ENCODE measurements around the gene SLC9C1. TPM values are rescaled to one million over a fixed set of nuclear protein-coding genes. Genes with fewer than 3 reads are reported as not detected.
A peak's percentile ranks its signal among the peaks of the same experiment; 100 is the strongest.

SLC9C1 gene
- polyA plus RNA-seq, 1 donor (not counting 4 experiments of a cell fraction or from before 2014, with no cell fraction given), result not detected

DNA sequence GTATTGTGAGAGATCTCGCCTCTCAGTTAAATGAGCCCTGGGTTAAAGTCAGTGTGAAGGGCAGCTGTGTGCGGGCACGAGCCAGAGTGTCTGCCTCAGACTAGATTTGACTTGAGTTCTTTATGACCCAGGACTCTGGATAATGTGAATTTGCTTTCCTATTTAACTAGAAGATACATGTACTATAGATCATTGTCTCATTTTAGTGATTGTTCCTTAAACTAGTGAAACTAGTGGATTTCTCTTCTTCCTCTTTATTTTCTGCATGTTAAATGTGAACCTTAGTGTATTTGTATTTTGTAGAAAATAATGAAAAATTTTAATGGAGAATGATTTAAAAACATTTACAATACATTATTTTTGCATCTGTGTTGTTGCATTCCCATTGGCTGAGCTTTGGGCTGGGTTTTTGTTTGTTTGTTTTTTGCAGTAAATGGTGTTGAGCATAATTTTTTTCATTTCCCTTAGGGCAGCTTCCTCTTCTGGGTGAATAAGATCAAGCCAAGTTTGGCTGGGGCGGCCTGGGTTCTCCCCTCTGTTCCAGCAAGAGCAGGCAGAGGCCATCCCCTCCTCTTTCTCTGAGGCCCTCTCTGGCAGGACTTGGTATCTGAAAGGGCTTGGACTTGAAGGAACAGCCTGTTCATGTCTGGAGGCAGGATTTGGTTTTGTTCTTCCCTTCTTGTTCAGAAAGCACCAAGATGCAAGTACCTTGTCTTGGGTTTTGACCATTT lies 176.0 kb downstream of the SLC9C1 start:
- no peak overlapping the region for H2AFZ ChIP-seq (ENCODE audit: control insufficient read depth, low read length)
- H3K27ac ChIP-seq (ENCODE audit: control insufficient read depth, insufficient read depth, low read length), result no peak overlapping the region
- H3K9me3 ChIP-seq (ENCODE audit: control insufficient read depth, low read depth, low read length), result no peaks in the 10 kb centered on the region
- TF ChIP-seq, protein P1, sequence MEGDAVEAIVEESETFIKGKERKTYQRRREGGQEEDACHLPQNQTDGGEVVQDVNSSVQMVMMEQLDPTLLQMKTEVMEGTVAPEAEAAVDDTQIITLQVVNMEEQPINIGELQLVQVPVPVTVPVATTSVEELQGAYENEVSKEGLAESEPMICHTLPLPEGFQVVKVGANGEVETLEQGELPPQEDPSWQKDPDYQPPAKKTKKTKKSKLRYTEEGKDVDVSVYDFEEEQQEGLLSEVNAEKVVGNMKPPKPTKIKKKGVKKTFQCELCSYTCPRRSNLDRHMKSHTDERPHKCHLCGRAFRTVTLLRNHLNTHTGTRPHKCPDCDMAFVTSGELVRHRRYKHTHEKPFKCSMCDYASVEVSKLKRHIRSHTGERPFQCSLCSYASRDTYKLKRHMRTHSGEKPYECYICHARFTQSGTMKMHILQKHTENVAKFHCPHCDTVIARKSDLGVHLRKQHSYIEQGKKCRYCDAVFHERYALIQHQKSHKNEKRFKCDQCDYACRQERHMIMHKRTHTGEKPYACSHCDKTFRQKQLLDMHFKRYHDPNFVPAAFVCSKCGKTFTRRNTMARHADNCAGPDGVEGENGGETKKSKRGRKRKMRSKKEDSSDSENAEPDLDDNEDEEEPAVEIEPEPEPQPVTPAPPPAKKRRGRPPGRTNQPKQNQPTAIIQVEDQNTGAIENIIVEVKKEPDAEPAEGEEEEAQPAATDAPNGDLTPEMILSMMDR (optimal IDR thresholded peaks at IDR 0.05 in 1 of 3, IDR thresholded peaks at IDR 0.05 in 1 of 3, conservative IDR thresholded peaks at IDR 0.05 in 1 of 3; ENCODE audit: extremely low read depth in 1 of 3, insufficient read depth in 2 of 3, low read length in 3 of 3), result peak in 1 of 3 experiments; percentile 6
- no peak for TF ChIP-seq EZH2 (IDR thresholded peaks at IDR 0.05; ENCODE audit: low read length)
- H3K27me3 ChIP-seq (ENCODE audit: control insufficient read depth, extremely low read depth, insufficient read depth, low read length), result no peaks in the 10 kb centered on the region
- H3K4me2 ChIP-seq (ENCODE audit: control insufficient read depth, extremely low read depth, insufficient read depth, low read depth, low read length), result no peak overlapping the region
- DNase-seq (ENCODE audit: low read depth, low spot score), result no peak
- peaks cover 24 to 26% of the 10 kb centered on the region in 2 experiments for H3K36me3 ChIP-seq (ENCODE audit: control insufficient read depth in 2 of 2, extremely low read depth in 1 of 2, insufficient read depth in 2 of 2, low read length in 2 of 2)
- H3K4me1 ChIP-seq (ENCODE audit: control insufficient read depth, extremely low read depth, insufficient read depth, low read length), result no peaks in the 10 kb centered on the region
- no peaks in the 10 kb centered on the region for H3K9me1 ChIP-seq (ENCODE audit: control insufficient read depth, extremely low read depth, insufficient read depth, low read length)
- FAIRE-seq, result no peak
- dilution Hi-C loops (cut with MboI; ENCODE audit: extremely low pct_ligation_motif_present, low sequenced_read_pairs), result no loop called here
- no peak overlapping the region for H3K9ac ChIP-seq (ENCODE audit: control insufficient read depth, extremely low read depth, insufficient read depth, low read length)
- no peak overlapping the region for H3K4me3 ChIP-seq (ENCODE audit: control insufficient read depth in 2 of 3, extremely low read depth in 1 of 3, insufficient read depth in 2 of 3, low read depth in 1 of 3, low read length in 3 of 3)
- no peaks in the 10 kb centered on the region for H4K20me1 ChIP-seq (ENCODE audit: control insufficient read depth, extremely low read depth, insufficient read depth, low read length)
- H3K79me2 ChIP-seq (ENCODE audit: control insufficient read depth, insufficient read depth, low read length), result no peaks in the 10 kb centered on the region

DNA sequence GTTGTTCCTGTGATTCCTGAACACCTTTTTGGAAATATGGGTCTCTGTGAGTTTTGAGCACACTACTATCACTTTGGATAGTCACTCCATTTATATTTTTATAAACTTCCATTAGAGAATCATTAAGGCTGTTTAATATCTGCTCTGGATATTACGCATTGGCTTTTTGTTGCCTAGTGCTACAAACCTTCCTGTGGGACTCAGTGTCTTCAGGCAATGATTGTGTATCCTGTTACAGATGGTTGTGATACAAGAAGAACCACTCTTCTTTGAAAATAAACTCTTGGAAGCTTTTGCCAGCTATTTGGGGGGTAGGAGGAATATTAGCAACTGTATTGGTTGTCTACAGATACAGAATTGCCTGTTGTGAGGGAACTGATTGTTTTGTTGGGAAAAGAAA lies 176.6 kb downstream of the SLC9C1 start:
- Histone ChIP-seq H3K9me3 (ENCODE audit: control insufficient read depth, low read depth, low read length) (no peaks in the 10 kb centered on the region), H3K9ac (ENCODE audit: control insufficient read depth, extremely low read depth, insufficient read depth, low read length) (no peak overlapping the region), H3K27me3 (ENCODE audit: control insufficient read depth, extremely low read depth, insufficient read depth, low read length) (no peaks in the 10 kb centered on the region), H2AFZ (ENCODE audit: control insufficient read depth, low read length) (no peak overlapping the region), H4K20me1 (ENCODE audit: control insufficient read depth, extremely low read depth, insufficient read depth, low read length) (no peaks in the 10 kb centered on the region), H3K4me3 (ENCODE audit: control insufficient read depth in 2 of 3, extremely low read depth in 1 of 3, insufficient read depth in 2 of 3, low read depth in 1 of 3, low read length in 3 of 3) (no peak overlapping the region), H3K27ac (ENCODE audit: control insufficient read depth, insufficient read depth, low read length) (no peak overlapping the region), H3K9me1 (ENCODE audit: control insufficient read depth, extremely low read depth, insufficient read depth, low read length) (no peaks in the 10 kb centered on the region), H3K4me1 (ENCODE audit: control insufficient read depth, extremely low read depth, insufficient read depth, low read length) (no peaks in the 10 kb centered on the region), H3K79me2 (ENCODE audit: control insufficient read depth, insufficient read depth, low read length) (no peaks in the 10 kb centered on the region), H3K4me2 (ENCODE audit: control insufficient read depth, extremely low read depth, insufficient read depth, low read depth, low read length) (no peak overlapping the region), H3K36me3 (ENCODE audit: control insufficient read depth in 2 of 2, extremely low read depth in 1 of 2, insufficient read depth in 2 of 2, low read length in 2 of 2) (peaks cover 28 to 29% of the 10 kb centered on the region in 2 experiments)
- dilution Hi-C loops (cut with MboI; ENCODE audit: extremely low pct_ligation_motif_present, low sequenced_read_pairs), result no loop called here
- FAIRE-seq (no peak), DNase-seq (ENCODE audit: low read depth, low spot score) (no peak)
- TF ChIP-seq, protein P1 (optimal IDR thresholded peaks at IDR 0.05 in 1 of 3, IDR thresholded peaks at IDR 0.05 in 1 of 3, conservative IDR thresholded peaks at IDR 0.05 in 1 of 3; ENCODE audit: extremely low read depth in 1 of 3, insufficient read depth in 2 of 3, low read length in 3 of 3), result no peak
- no peak for TF ChIP-seq EZH2 (IDR thresholded peaks at IDR 0.05; ENCODE audit: low read length)

All from keratinocyte (primary cell).